Choroid plexus epithelial cell (primary cell): Measurements from ENCODE around the gene NT5M.
"Not testable (repeated sequence)": the region's sequence is repeated elsewhere in the genome, so short reads cannot be mapped to it uniquely, and the experiment has no call there.

Experiments
- DNase-seq: peaks from one replicate; pipeline ENCODE4 v3.0.0-alpha.2; 2010; ENCODE audit warnings: low read depth
- H3K4me3 ChIP-seq: 2 replicates; pipeline ENCODE4 v1.5.1; 2011; ENCODE audit warnings: low read depth, mild to moderate bottlenecking, control low read depth, low read length, moderate library complexity
- CTCF ChIP-seq: conservative IDR thresholded peaks from 2 replicates; pipeline ENCODE4 v1.5.1; 2011; ENCODE audit warnings: low read depth, mild to moderate bottlenecking, control low read depth, inconsistent platforms, low read length, moderate library complexity

NT5M gene

GRCh38 chr17:17289086-17289485 lies 14.1 kb upstream of the NT5M start:
- TF ChIP-seq CTCF = no peak
- no peak for DNase-seq
- H3K4me3 ChIP-seq = no peak overlapping the region

- no peak overlapping the region for H3K4me3 ChIP-seq
- TF ChIP-seq CTCF = no peak
- DNase-seq = no peak
Observed at GRCh38 chr17:17289701-17290100, 13.5 kb upstream of the NT5M start.

- no peak overlapping the region for H3K4me3 ChIP-seq
- TF ChIP-seq CTCF = no peak
- DNase-seq = no peak
Observed at GRCh38 chr17:17295141-17295540, 8.0 kb upstream of the NT5M start.

- no peak for DNase-seq
- TF ChIP-seq CTCF = no peak
- H3K4me3 ChIP-seq = no peak overlapping the region
Observed at GRCh38 chr17:17297217-17297616, 6.0 kb upstream of the NT5M start.

GRCh38 chr17:17298108-17298507 lies 5.1 kb upstream of the NT5M start:
- TF ChIP-seq CTCF = no peak
- no peak for DNase-seq
- no peak overlapping the region for H3K4me3 ChIP-seq

GRCh38 chr17:17300624-17301568 lies 2.3 kb upstream of the NT5M start:
- H3K4me3 ChIP-seq = peak overlapping the region; percentile 56
- DNase-seq = peak; percentile 53
- TF ChIP-seq CTCF = no peak

GRCh38 chr17:17301659-17302058 lies 1.5 kb upstream of the NT5M start:
- not testable (repeated sequence) for H3K4me3 ChIP-seq, DNase-seq
